Astrocyte (in vitro differentiated cells and primary cell): Measurements from ENCODE around the gene ADGRB3. TPM values are rescaled to one million over a fixed set of nuclear protein-coding genes. Genes with fewer than 3 reads are reported as not detected.
A peak's percentile ranks its signal among the peaks of the same experiment; 100 is the strongest.

Experiments used
- DNase-seq: peaks from one replicate; pipeline ENCODE4 v3.0.0-alpha.2; 2010; ENCODE audit warnings: low read depth
- FAIRE-seq: peaks from 2 replicates; lab custom pipeline; 2011; peaks lifted over from hg19 to GRCh38; lab: Jason Lieb, UNC
- H2AFZ ChIP-seq: 2 replicates; pipeline ENCODE4 v1.6.0; 2012; ENCODE audit warnings: low read depth, low read length, inconsistent platforms
- H3K27ac ChIP-seq: 2 replicates; pipeline ENCODE4 v1.5.1; 2011; ENCODE audit warnings: low read depth, low read length, inconsistent platforms
- H3K27me3 ChIP-seq: 2 replicates; pipeline ENCODE4 v1.6.0; 2011; ENCODE audit warnings: low read length, inconsistent platforms; ENCODE audit not compliant: insufficient read depth
- H3K36me3 ChIP-seq: 2 replicates; pipeline ENCODE4 v1.5.1; 2011; ENCODE audit warnings: low read length, inconsistent platforms; ENCODE audit not compliant: insufficient read depth
- H3K4me1 ChIP-seq: 2 replicates; pipeline ENCODE4 v1.5.1; 2011; ENCODE audit warnings: low read length, inconsistent platforms; ENCODE audit not compliant: insufficient read depth
- H3K4me2 ChIP-seq: 2 replicates; pipeline ENCODE4 v1.6.0; 2012; ENCODE audit warnings: low read length, inconsistent platforms
- H3K4me3 ChIP-seq: 2 replicates; pipeline ENCODE4 v1.5.1; 2011; ENCODE audit warnings: low read depth, mild to moderate bottlenecking, low read length, inconsistent platforms; ENCODE audit not compliant: insufficient read depth
- H3K79me2 ChIP-seq: 2 replicates; pipeline ENCODE4 v1.6.0; 2012; ENCODE audit warnings: mild to moderate bottlenecking, low read length, inconsistent platforms; ENCODE audit not compliant: insufficient read depth
- H3K9ac ChIP-seq: 2 replicates; pipeline ENCODE4 v1.6.0; 2012; ENCODE audit warnings: mild to moderate bottlenecking, low read length, inconsistent platforms
- H3K9me3 ChIP-seq: 2 replicates; pipeline ENCODE4 v1.5.1; 2012; ENCODE audit warnings: low read depth, mild to moderate bottlenecking, low read length, inconsistent platforms; ENCODE audit not compliant: insufficient read depth
- H4K20me1 ChIP-seq: 2 replicates; pipeline ENCODE4 v1.6.0; 2012; ENCODE audit warnings: low read length, inconsistent platforms; ENCODE audit not compliant: insufficient read depth
- H3K27ac Mint-ChIP-seq: one replicate; pipeline ENCODE4 v1.8.0; 2021; ENCODE audit warnings: mild to moderate bottlenecking, mixed read lengths; ENCODE audit not compliant: unreplicated experiment
- H3K27me3 Mint-ChIP-seq: one replicate; pipeline ENCODE4 v1.8.0; 2021; ENCODE audit warnings: low read depth, mixed read lengths; ENCODE audit not compliant: unreplicated experiment
- H3K36me3 Mint-ChIP-seq: one replicate; pipeline ENCODE4 v1.8.0; 2021; ENCODE audit warnings: low read depth, mixed read lengths; ENCODE audit not compliant: unreplicated experiment
- H3K4me1 Mint-ChIP-seq: one replicate; pipeline ENCODE4 v1.8.0; 2021; ENCODE audit warnings: low read depth, mixed read lengths; ENCODE audit not compliant: unreplicated experiment
- H3K4me3 Mint-ChIP-seq: one replicate; pipeline ENCODE4 v1.8.0; 2021; ENCODE audit warnings: mild to moderate bottlenecking, moderate library complexity, mixed read lengths; ENCODE audit not compliant: unreplicated experiment
- H3K9me3 Mint-ChIP-seq: one replicate; pipeline ENCODE4 v1.8.0; 2021; ENCODE audit warnings: mild to moderate bottlenecking, mixed read lengths; ENCODE audit not compliant: unreplicated experiment
- CTCF ChIP-seq: IDR thresholded peaks from 2 replicates; pipeline ENCODE4 v1.5.1; 2011; ENCODE audit warnings: low read depth, mild to moderate bottlenecking, inconsistent platforms, low read length, moderate library complexity; ENCODE audit not compliant: insufficient read depth
- EZH2 ChIP-seq: IDR thresholded peaks from 2 replicates; pipeline ENCODE4 v1.6.1; 2012; ENCODE audit warnings: mild to moderate bottlenecking, low read length, inconsistent platforms; ENCODE audit not compliant: insufficient read depth
- total RNA-seq: library from RNA; stranded (reverse); gene quantifications from 2 replicates; pipeline ENCODE4 v1.2.1, GENCODE V29; 2021

Gene ADGRB3
- total RNA-seq, 1 donor from 2014 or later = 0.77 TPM

- no peak overlapping the region for H3K4me3 Mint-ChIP-seq
- no peak for FAIRE-seq
- TF ChIP-seq CTCF = no peak
- no peak for TF ChIP-seq EZH2
These were observed 763.6 kb downstream of the ADGRB3 start for GRCh38 chr6:69398729-69399128.

GRCh38 chr6:69408886-69409285 is 773.8 kb downstream of the ADGRB3 start:
- DNase-seq (no peak), FAIRE-seq (no peak)
- no peak overlapping the region for H3K9ac ChIP-seq
- Mint-ChIP-seq H3K9me3 (peaks cover 16% of the 10 kb centered on the region), H3K36me3 (no peaks in the 10 kb centered on the region), H3K4me3 (no peak overlapping the region), H3K27me3 (peaks cover 4% of the 10 kb centered on the region), H3K4me1 (no peaks in the 10 kb centered on the region), H3K27ac (no peak overlapping the region)
- H3K27ac ChIP-seq = no peak overlapping the region
- no peak overlapping the region for H3K4me2 ChIP-seq
- no peaks in the 10 kb centered on the region for H3K36me3 ChIP-seq
- H3K4me1 ChIP-seq = no peaks in the 10 kb centered on the region
- H3K27me3 ChIP-seq = no peaks in the 10 kb centered on the region
- H2AFZ ChIP-seq = no peak overlapping the region
- no peaks in the 10 kb centered on the region for H3K79me2 ChIP-seq
- H3K4me3 ChIP-seq = no peak overlapping the region
- no peaks in the 10 kb centered on the region for H4K20me1 ChIP-seq
- TF ChIP-seq CTCF = no peak
- TF ChIP-seq EZH2 = no peak
- no peaks in the 10 kb centered on the region for H3K9me3 ChIP-seq

More at GRCh38 chr6:69398729-69399128, 763.6 kb downstream of the ADGRB3 start:
- no peak overlapping the region for H3K4me2 ChIP-seq
- peak; percentile 44 for DNase-seq
- no peaks in the 10 kb centered on the region for H3K9me3 ChIP-seq
- no peaks in the 10 kb centered on the region for H4K20me1 ChIP-seq
- no peak overlapping the region for H3K4me3 ChIP-seq
- H3K9me3 Mint-ChIP-seq = no peaks in the 10 kb centered on the region
- H3K9ac ChIP-seq = no peak overlapping the region
- no peaks in the 10 kb centered on the region for H3K4me1 ChIP-seq
- H3K27ac ChIP-seq = no peak overlapping the region
- no peaks in the 10 kb centered on the region for H3K79me2 ChIP-seq
- H3K27ac Mint-ChIP-seq = no peak overlapping the region
- no peaks in the 10 kb centered on the region for H3K27me3 ChIP-seq
- H3K36me3 Mint-ChIP-seq = no peaks in the 10 kb centered on the region
- no peak overlapping the region for H2AFZ ChIP-seq
- H3K36me3 ChIP-seq = no peaks in the 10 kb centered on the region
- H3K27me3 Mint-ChIP-seq = peaks cover 1% of the 10 kb centered on the region
- H3K4me1 Mint-ChIP-seq = no peaks in the 10 kb centered on the region

GRCh38 chr6:69416776-69417175 is 781.7 kb downstream of the ADGRB3 start:
- Histone ChIP-seq H3K4me3 (no peak overlapping the region), H3K27ac (no peak overlapping the region), H3K36me3 (no peaks in the 10 kb centered on the region), H3K4me1 (no peaks in the 10 kb centered on the region), H3K9me3 (no peaks in the 10 kb centered on the region), H3K79me2 (no peaks in the 10 kb centered on the region), H4K20me1 (no peaks in the 10 kb centered on the region), H2AFZ (no peak overlapping the region), H3K4me2 (no peak overlapping the region), H3K27me3 (no peaks in the 10 kb centered on the region), H3K9ac (no peak overlapping the region)
- peak; percentile 46 for DNase-seq
- peaks cover 6% of the 10 kb centered on the region for H3K9me3 Mint-ChIP-seq
- no peak overlapping the region for H3K27ac Mint-ChIP-seq
- no peaks in the 10 kb centered on the region for H3K4me1 Mint-ChIP-seq
- no peak for TF ChIP-seq EZH2
- no peak for TF ChIP-seq CTCF
- H3K27me3 Mint-ChIP-seq = no peaks in the 10 kb centered on the region
- no peak overlapping the region for H3K4me3 Mint-ChIP-seq
- H3K36me3 Mint-ChIP-seq = no peaks in the 10 kb centered on the region
- FAIRE-seq = no peak
